HepG2 (cell line): ENCODE measurements around the gene SLC26A2. TPM values are rescaled to one million over a fixed set of nuclear protein-coding genes. Genes with fewer than 3 reads are reported as not detected.

ENCODE experiments used
- ATAC-seq: fragments of 200-7000 bp; cut with Tn5 transposase; 3 replicates; pipeline ENCODE4 v1.9.1; 2020; ENCODE audit warnings: mild to moderate bottlenecking, moderate library complexity
- BruUV-seq: library from RNA; stranded (reverse); fragments of 400-500 nt; replicated peaks from 2 replicates; lab custom pipeline; 2021; lab: Mats Ljungman, UMichigan
- CTCF ChIA-PET: fragments of 300-600 bp; formaldehyde crosslinking; extraction: SDS; loops from one replicate; lab custom pipeline; 2021; ENCODE audit warnings: low total read pairs, inconsistent platforms, low intra/inter-chr PET ratio; lab: Yijun Ruan, JAX
- POLR2A ChIA-PET: fragments of 350-600 bp; sonication (Branson Sonifier 250); formaldehyde crosslinking; loops from one replicate; lab custom pipeline; 2020; ENCODE audit warnings: antibody characterized with exemption, inconsistent platforms; lab: Yijun Ruan, JAX
- DNase-seq: peaks from one replicate; pipeline ENCODE4 v3.0.0-alpha.2; 2015; ENCODE audit warnings: low spot score
- FAIRE-seq: peaks from 3 replicates; lab custom pipeline; 2011; peaks lifted over from hg19 to GRCh38; lab: Jason Lieb, UNC
- H2AFZ ChIP-seq: one replicate; pipeline ENCODE4 v1.6.1; 2011; ENCODE audit warnings: low read length, inconsistent platforms
- H3K27ac ChIP-seq: fragments of 300-600 bp; 3 replicates; pipeline ENCODE4 v1.8.0; 2011; ENCODE audit warnings: mixed run types, mild to moderate bottlenecking, mixed read lengths, low read length, inconsistent platforms; ENCODE audit not compliant: insufficient read depth; ENCODE audit errors: extremely low read length
- H3K27me3 ChIP-seq, 2 experiments: fragments of 200-600 bp in 1 of 2; 2 replicates in 1 of 2; 3 replicates in 1 of 2; pipeline versions ENCODE4 v1.6.0 to v1.8.0; 2011; ENCODE audit warnings: low read length in 2 of 2, mild to moderate bottlenecking in 2 of 2, moderate library complexity in 2 of 2, inconsistent platforms in 1 of 2; ENCODE audit not compliant: insufficient read depth in 2 of 2, control insufficient read depth in 1 of 2
- H3K36me3 ChIP-seq, 2 experiments: fragments of 200-600 bp in 1 of 2; replicated peaks in 1 of 2; 2 replicates in 1 of 2; 3 replicates in 1 of 2; pipeline versions ENCODE4 v1.5.1 to v1.8.0; 2011; ENCODE audit warnings: low read length in 2 of 2, inconsistent platforms in 1 of 2; ENCODE audit not compliant: insufficient read depth in 2 of 2, control insufficient read depth in 1 of 2
- H3K4me1 ChIP-seq: 2 replicates; pipeline ENCODE4 v1.5.1; 2012; ENCODE audit warnings: low read length, inconsistent platforms; ENCODE audit not compliant: insufficient read depth
- H3K4me2 ChIP-seq: 2 replicates; pipeline ENCODE4 v1.6.0; 2011; ENCODE audit warnings: low read depth, low read length, inconsistent platforms
- H3K4me3 ChIP-seq, 3 experiments: fragments of 200-600 bp in 1 of 3; sonication (generic), shearing (Covaris generic) in 1 of 3; replicated peaks in 1 of 3; 2 replicates each; pipeline ENCODE4 v1.5.1; 2011 to 2016; ENCODE audit warnings: low read length in 3 of 3, inconsistent platforms in 2 of 3, low read depth in 2 of 3, mild to moderate bottlenecking in 2 of 3, control low read depth in 1 of 3, mixed read lengths in 1 of 3; ENCODE audit not compliant: insufficient read depth in 1 of 3
- H3K79me2 ChIP-seq: one replicate; pipeline ENCODE4 v1.6.1; 2011; ENCODE audit warnings: low read length, inconsistent platforms; ENCODE audit not compliant: insufficient read depth
- H3K9ac ChIP-seq: 2 replicates; pipeline ENCODE4 v1.6.0; 2011; ENCODE audit warnings: mild to moderate bottlenecking, low read depth, low read length, inconsistent platforms; ENCODE audit not compliant: insufficient read depth
- H3K9me3 ChIP-seq: 2 replicates; pipeline ENCODE4 v1.5.1; 2012; ENCODE audit warnings: mild to moderate bottlenecking, low read length
- H4K20me1 ChIP-seq: 2 replicates; pipeline ENCODE4 v1.6.0; 2011; ENCODE audit warnings: inconsistent platforms, mild to moderate bottlenecking, low read length, moderate library complexity; ENCODE audit not compliant: insufficient read depth
- GABPA ChIP-seq, 2 experiments: IDR thresholded peaks; 2 replicates each; pipeline ENCODE4 v1.6.1; 2011 to 2016; ENCODE audit warnings: low read depth in 2 of 2, low read length in 1 of 2, missing biosample characterization in 1 of 2, missing genetic modification characterization in 1 of 2
- GABPB1 ChIP-seq: IDR thresholded peaks from 2 replicates; pipeline ENCODE4 v1.6.1; 2016; ENCODE audit warnings: mild to moderate bottlenecking, missing genetic modification reagents, moderate library complexity, missing compliant biosample characterization
- HMGXB3 ChIP-seq: sonication (generic); formaldehyde crosslinking; IDR thresholded peaks from 2 replicates; pipeline ENCODE4 v1.4.0; 2020; ENCODE audit warnings: missing genetic modification reagents, borderline replicate concordance
- HNF4A ChIP-seq: sonication (generic); formaldehyde crosslinking; IDR thresholded peaks from 2 replicates; pipeline ENCODE4 v1.4.0; 2020; ENCODE audit warnings: missing genetic modification reagents
- KDM6A ChIP-seq: IDR thresholded peaks from 2 replicates; pipeline ENCODE4 v1.6.1; 2016; ENCODE audit warnings: low read depth
- NR2C2 ChIP-seq: sonication (generic); formaldehyde crosslinking; IDR thresholded peaks from 2 replicates; pipeline ENCODE4 v1.4.0; 2020; ENCODE audit warnings: missing genetic modification reagents, mild to moderate bottlenecking, moderate library complexity, borderline replicate concordance
- NR3C1 ChIP-seq: sonication (generic); formaldehyde crosslinking; IDR thresholded peaks from 2 replicates; pipeline ENCODE4 v1.4.0; 2020; ENCODE audit warnings: missing genetic modification reagents
- PHF8 ChIP-seq: sonication (generic); formaldehyde crosslinking; IDR thresholded peaks from 2 replicates; pipeline ENCODE4 v1.5.0; 2020; ENCODE audit warnings: missing genetic modification reagents
- PPARG ChIP-seq: conservative IDR thresholded peaks from 2 replicates; pipeline ENCODE4 v1.6.1; 2016; ENCODE audit warnings: missing biosample characterization, missing genetic modification reagents
- RFX1 ChIP-seq: fragments of 450-650 bp; IDR thresholded peaks from 2 replicates; pipeline ENCODE4 v1.6.1; 2017
- TEAD3 ChIP-seq: optimal IDR thresholded peaks from 2 replicates; pipeline ENCODE3; 2016; ENCODE audit warnings: borderline replicate concordance
- ZBTB39 ChIP-seq: sonication (generic); formaldehyde crosslinking; IDR thresholded peaks from 2 replicates; pipeline ENCODE4 v1.5.0; 2020; ENCODE audit warnings: missing genetic modification reagents
- ZNF274 ChIP-seq: sonication (generic); formaldehyde crosslinking; IDR thresholded peaks from 2 replicates; pipeline ENCODE4 v1.5.1; 2020; ENCODE audit warnings: mild to moderate bottlenecking, missing genetic modification reagents
- ZNF333 ChIP-seq: sonication (generic); formaldehyde crosslinking; IDR thresholded peaks from 2 replicates; pipeline ENCODE4 v1.4.0; 2020; ENCODE audit warnings: mild to moderate bottlenecking, missing genetic modification reagents, borderline replicate concordance
- ZNF552 ChIP-seq: sonication (generic); formaldehyde crosslinking; IDR thresholded peaks from 2 replicates; pipeline ENCODE4 v1.9.0; 2022; ENCODE audit warnings: missing genetic modification reagents, mild to moderate bottlenecking, borderline replicate concordance
- ZNF816 ChIP-seq: sonication (generic); formaldehyde crosslinking; IDR thresholded peaks from 2 replicates; pipeline ENCODE4 v1.8.0; 2022; ENCODE audit warnings: missing genetic modification reagents, mild to moderate bottlenecking, borderline replicate concordance
- ZZZ3 ChIP-seq: sonication (generic); formaldehyde crosslinking; IDR thresholded peaks from 2 replicates; pipeline ENCODE4 v1.4.0; 2020; ENCODE audit warnings: missing genetic modification reagents, mild to moderate bottlenecking, borderline replicate concordance
- WGBS: methylation state at CpG from one replicate; pipeline ENCODE4 v1.1.6; 2017; ENCODE audit warnings: low lambda C conversion rate; 5-methylcytosine and 5-hydroxymethylcytosine counted together
- in situ Hi-C: cut with HindIII; loops from 2 replicates; pipeline ENCODE4 v1.10.0; 2017; ENCODE audit warnings: low pct_unique_long_range_greater_than_20kb; ENCODE audit not compliant: extremely low pct_ligation_motif_present
- intact Hi-C: fragments of 100-400 bp; cut with micrococcal nuclease; formaldehyde crosslinking; loops from one replicate; pipeline ENCODE4 v1.10.0; 2022; ENCODE audit not compliant: unreplicated experiment
- polyA plus RNA-seq, 8 experiments: library from polyadenylated mRNA; depleted of rRNA in 3 of 8; stranded (reverse) in 7 of 8; unstranded in 1 of 8; fragments of >200 nt; fragmentation: Illumina TruSeq in 4 of 8; extraction: Trizol in 4 of 8; gene quantifications; 2 replicates each; pipeline versions ENCODE4 v1.2.1 to v1.2.3, GENCODE V29; 2011 to 2016; ENCODE audit warnings: low read depth in 4 of 8, missing spikeins in 1 of 8, mixed read lengths in 1 of 8; ENCODE audit not compliant: insufficient read depth in 1 of 8
- total RNA-seq, 5 experiments: library from RNA; depleted of rRNA; stranded (reverse); fragments of >200 nt; fragmentation: Illumina TruSeq; extraction: Trizol; gene quantifications; 2 replicates each; pipeline ENCODE4 v1.2.3, GENCODE V29; 2016; ENCODE audit warnings: low read depth in 1 of 5

Gene SLC26A2
- total and polyA plus RNA-seq, 2 of the 13 experiments (the other 11 are each of a cell fraction or from before 2014, with no cell fraction given), result 2.2 to 7.9 TPM

- Histone ChIP-seq H3K27me3 (no peaks in the 10 kb centered on the region), H3K9me3 (no peaks in the 10 kb centered on the region), H3K79me2 (no peaks in the 10 kb centered on the region), H3K9ac (no peak overlapping the region), H3K4me3 (no peak overlapping the region), H3K4me1 (peaks cover 19% of the 10 kb centered on the region), H4K20me1 (no peaks in the 10 kb centered on the region), H3K36me3 (no peaks in the 10 kb centered on the region; a peak in 1 of 5 replicates), H2AFZ (no peak overlapping the region), H3K27ac (no peak overlapping the region), H3K4me2 (no peak overlapping the region)
- ATAC-seq (peak; percentile 91), DNase-seq (peak; percentile 76), FAIRE-seq (peak; percentile 86)
- no TSS peak for BruUV-seq
- intact Hi-C loops (loop anchor here (1.0 to 5.0 kb wide), 5 partner anchors 30 to 156 kb away; partner anchors contain the start of gene SLC26A2), in situ Hi-C loops (loop anchor here (10.0 to 25.0 kb wide), 2 partner anchors 56 to 353 kb away; no protein-coding TSS in a partner anchor)
- WGBS, result 50% methylated on average over 4 of the region's 4 CpGs
- POLR2A ChIA-PET, result interaction anchor here (0.6 to 1.1 kb wide), 3 partner anchors 10 to 39 kb away, joined by 4 read pairs; partner anchors contain the start of genes HMGXB3, SLC26A2 and TIGD6
- CTCF ChIA-PET, result interaction anchor here (1.1 to 3.7 kb wide), 7 partner anchors 40 to 157 kb away, joined by 3 to 27 read pairs (median 25); no protein-coding TSS in a partner anchor
- TF ChIP-seq ZZZ3 (CRISPR knock-in tag) (no peak), NR3C1 (CRISPR knock-in tag) (no peak), ZNF274 (CRISPR knock-in tag) (no peak), RFX1 (no peak), HMGXB3 (CRISPR knock-in tag) (0 out of 2 replicates have a peak, but pooled peaks have one; percentile 37), KDM6A (CRISPR knock-in tag) (no peak), PHF8 (CRISPR knock-in tag) (no peak), HNF4A (no peak), TEAD3 (peak; percentile 82), PPARG (CRISPR knock-in tag) (0 out of 2 replicates have a peak, but pooled peaks have one; percentile 21), ZNF552 (CRISPR knock-in tag) (no peak), NR2C2 (CRISPR knock-in tag) (no peak), GABPA (IDR thresholded peaks at IDR 0.05; ENCODE audit: low read depth, low read length) (no peak), GABPA (CRISPR knock-in tag; IDR thresholded peaks at IDR 0.05; ENCODE audit: low read depth) (no peak), ZNF816 (no peak), ZNF333 (CRISPR knock-in tag) (no peak), ZBTB39 (CRISPR knock-in tag) (no peak), GABPB1 (CRISPR knock-in tag) (no peak)
Observed at GRCh38 chr5:149990518-149991376, 30.2 kb downstream of the SLC26A2 start.
